Lung (tissue), 12 donors: ENCODE data around the gene SLC26A1. TPM values are rescaled to one million over a fixed set of nuclear protein-coding genes. Genes with fewer than 3 reads are reported as not detected.

Source experiments
- ATAC-seq: fragments of 200-7000 bp; cut with Tn5 transposase; one replicate; pipeline ENCODE4 v1.9.1; 2020; ENCODE audit warnings: moderate number of reproducible peaks; ENCODE audit not compliant: insufficient read depth, low FRiP score
- DNase-seq, 3 donors: peaks; one replicate each; pipeline ENCODE4 v3.0.0-alpha.2; 2013 to 2017
- H3K27ac ChIP-seq, 2 donors: one replicate each; pipeline ENCODE4 v1.5.1; 2013; ENCODE audit warnings: mild to moderate bottlenecking in 2 of 2, moderate library complexity in 2 of 2, control low read depth in 1 of 2, inconsistent platforms in 1 of 2, low read depth in 1 of 2, low read length in 1 of 2
- H3K27me3 ChIP-seq, 3 donors: one replicate each; pipeline ENCODE4 v1.5.1; 2013; ENCODE audit warnings: low read length in 2 of 3; ENCODE audit not compliant: control insufficient read depth in 3 of 3, insufficient read depth in 3 of 3
- H3K36me3 ChIP-seq, 4 donors: one replicate each; pipeline ENCODE4 v1.5.1; 2013; ENCODE audit warnings: low read length in 4 of 4, mild to moderate bottlenecking in 1 of 4, moderate library complexity in 1 of 4; ENCODE audit not compliant: control insufficient read depth in 4 of 4, insufficient read depth in 4 of 4
- H3K4me1 ChIP-seq, 5 donors: one replicate each; pipeline ENCODE4 v1.5.1; 2013; ENCODE audit warnings: low read length in 5 of 5, mild to moderate bottlenecking in 2 of 5, moderate library complexity in 1 of 5; ENCODE audit not compliant: control insufficient read depth in 5 of 5, insufficient read depth in 5 of 5
- H3K4me3 ChIP-seq: one replicate; pipeline ENCODE4 v1.5.1; 2013; ENCODE audit warnings: mild to moderate bottlenecking, control low read depth, moderate library complexity
- H3K9ac ChIP-seq, 2 donors: one replicate each; pipeline ENCODE4 v1.5.1; 2013; ENCODE audit warnings: low read length in 2 of 2, control low read depth in 1 of 2; ENCODE audit not compliant: insufficient read depth in 1 of 2
- H3K9me3 ChIP-seq, 4 donors: one replicate each; pipeline ENCODE4 v1.5.1; 2013; ENCODE audit warnings: low read length in 3 of 4, mild to moderate bottlenecking in 1 of 4, moderate library complexity in 1 of 4; ENCODE audit not compliant: control insufficient read depth in 4 of 4, insufficient read depth in 3 of 4
- CTCF ChIP-seq: IDR thresholded peaks from 2 replicates; pipeline ENCODE4 v1.5.1; 2012; ENCODE audit warnings: mild to moderate bottlenecking; ENCODE audit errors: control extremely low read depth, extremely low read depth
- WGBS, 2 donors: extraction: QIAGEN DNeasy Blood & Tissue Kit; methylation state at CpG; one replicate each; pipeline ENCODE4 v1.1.7; 2013; 5-methylcytosine and 5-hydroxymethylcytosine counted together
- polyA plus RNA-seq, 2 donors: library from polyadenylated mRNA; stranded (reverse); fragments of 200-250 nt; gene quantifications; one replicate each; pipeline ENCODE4 v1.2.1, GENCODE V29; 2013
- total RNA-seq, 2 donors: library from RNA; depleted of rRNA in 1 of 2; stranded (reverse); fragments of >200 nt in 1 of 2; gene quantifications; one replicate each; pipeline ENCODE4 v1.2.1, GENCODE V29; 2014 to 2021
- donor health status: control.
- donor health status: control.
- donor health status: Bipolar disorder and iron deficiency.
- donor health status: healthy.
- donor health status: DM: yes; HTN: yes; CAD: no.

SLC26A1 gene
- total and polyA plus RNA-seq, 4 donors, result 0.20 to 0.83 (median 0.50) TPM

GRCh38 chr4:1038948-1039492 is 45.8 kb upstream of the SLC26A1 start:
- DNase-seq (peak in 2 of 3 donors; percentile 45 to 50), ATAC-seq (no peak)
- 85 to 88% methylated on average over 16 of the region's 16 CpGs for WGBS, 2 donors
- Histone ChIP-seq H3K27ac (no peak overlapping the region), H3K27me3 (peaks cover 0 to 8% (median 0%) of the 10 kb centered on the region in 3 donors), H3K4me1 (peaks cover 0 to 63% (median 15%) of the 10 kb centered on the region in 5 donors), H3K4me3 (no peak overlapping the region), H3K9ac (no peak overlapping the region), H3K9me3 (no peaks in the 10 kb centered on the region), H3K36me3 (no peaks in the 10 kb centered on the region)
- TF ChIP-seq CTCF, result no peak

GRCh38 chr4:1036976-1037810 is 44.0 kb upstream of the SLC26A1 start:
- Histone ChIP-seq H3K9me3 (no peaks in the 10 kb centered on the region), H3K9ac (no peak overlapping the region), H3K4me3 (no peak overlapping the region), H3K27me3 (no peaks in the 10 kb centered on the region), H3K27ac (no peak overlapping the region), H3K36me3 (no peaks in the 10 kb centered on the region), H3K4me1 (peaks cover 0 to 70% (median 9%) of the 10 kb centered on the region in 5 donors)
- no peak for TF ChIP-seq CTCF
- no peak for ATAC-seq
- no peak for DNase-seq
- WGBS, 2 donors, result 90 to 93% methylated on average over 26 of the region's 26 CpGs

- Histone ChIP-seq H3K27ac (no peak overlapping the region), H3K27me3 (no peaks in the 10 kb centered on the region), H3K36me3 (no peaks in the 10 kb centered on the region), H3K9me3 (no peaks in the 10 kb centered on the region), H3K4me3 (no peak overlapping the region), H3K9ac (no peak overlapping the region), H3K4me1 (peaks cover 0 to 60% (median 5%) of the 10 kb centered on the region in 5 donors)
- 86 to 90% methylated on average over 15 of the region's 15 CpGs for WGBS, 2 donors
- ATAC-seq (no peak), DNase-seq (no peak)
- TF ChIP-seq CTCF, result no peak
Observed at GRCh38 chr4:1036095-1036494, 42.9 kb upstream of the SLC26A1 start.
